Naive thymus-derived CD8-positive, alpha-beta T cell (primary cell): Measurements from ENCODE around the gene SORCS2. TPM values are rescaled to one million over a fixed set of nuclear protein-coding genes. Genes with fewer than 3 reads are reported as not detected.

ENCODE experiments used
- ATAC-seq, 2 donors: fragments of 150-1000 bp; cut with Tn5 transposase in 1 of 2; sonication (Bioruptor Pico), chemical (Tn5 transposase) in 1 of 2; 1 replicate in 1 of 2; 2 replicates in 1 of 2; pipeline ENCODE4 v1.10.0; 2021; ENCODE audit warnings: mild to moderate bottlenecking in 2 of 2, moderate library complexity in 2 of 2
- POLR2A ChIA-PET: fragments of 350-600 bp; sonication (Branson Sonifier 250); formaldehyde crosslinking; loops from one replicate; lab custom pipeline; 2021; ENCODE audit warnings: antibody characterized with exemption; lab: Charles Lee
- DNase-seq, 10 donors: peaks; one replicate each; pipeline versions ENCODE4 v3.0.0 to v3.0.0-alpha.2; 2020 to 2022
- H3K27ac Mint-ChIP-seq, 10 donors: one replicate each; pipeline ENCODE4 v1.8.0; 2020 to 2022; ENCODE audit warnings: mild to moderate bottlenecking in 10 of 10, mixed read lengths in 10 of 10, moderate library complexity in 4 of 10, inconsistent platforms in 1 of 10
- H3K27me3 Mint-ChIP-seq, 5 donors: one replicate each; pipeline ENCODE4 v1.8.0; 2021 to 2022; ENCODE audit warnings: mixed read lengths in 5 of 5
- H3K36me3 Mint-ChIP-seq, 3 donors: one replicate each; pipeline ENCODE4 v1.8.0; 2020 to 2022; ENCODE audit warnings: mixed read lengths in 3 of 3, mild to moderate bottlenecking in 2 of 3, inconsistent platforms in 1 of 3
- H3K4me1 Mint-ChIP-seq, 4 donors: one replicate each; pipeline ENCODE4 v1.8.0; 2021 to 2022; ENCODE audit warnings: mixed read lengths in 4 of 4
- H3K4me3 Mint-ChIP-seq, 10 donors: one replicate each; pipeline ENCODE4 v1.8.0; 2020 to 2022; ENCODE audit warnings: mild to moderate bottlenecking in 10 of 10, mixed read lengths in 10 of 10, moderate library complexity in 6 of 10, inconsistent platforms in 1 of 10
- H3K9me3 Mint-ChIP-seq, 9 donors: one replicate each; pipeline ENCODE4 v1.8.0; 2020 to 2022; ENCODE audit warnings: mixed read lengths in 9 of 9, mild to moderate bottlenecking in 3 of 9, inconsistent platforms in 1 of 9, moderate library complexity in 1 of 9
- polyA plus RNA-seq, 3 donors: library from polyadenylated mRNA; unstranded; fragments of 300-500 nt; fragmentation: Illumina TruSeq; gene quantifications; one replicate each; pipeline ENCODE4 v1.2.3, GENCODE V29; 2021
- total RNA-seq, 8 experiments: library from RNA in 2 of 8; stranded (reverse) in 2 of 8; gene quantifications; one replicate each; pipeline ENCODE4 v1.2.3 and lab custom pipeline; 2021 to 2026

The SORCS2 gene
- total and polyA plus RNA-seq, 5 experiments from 2014 or later: not detected

DNA sequence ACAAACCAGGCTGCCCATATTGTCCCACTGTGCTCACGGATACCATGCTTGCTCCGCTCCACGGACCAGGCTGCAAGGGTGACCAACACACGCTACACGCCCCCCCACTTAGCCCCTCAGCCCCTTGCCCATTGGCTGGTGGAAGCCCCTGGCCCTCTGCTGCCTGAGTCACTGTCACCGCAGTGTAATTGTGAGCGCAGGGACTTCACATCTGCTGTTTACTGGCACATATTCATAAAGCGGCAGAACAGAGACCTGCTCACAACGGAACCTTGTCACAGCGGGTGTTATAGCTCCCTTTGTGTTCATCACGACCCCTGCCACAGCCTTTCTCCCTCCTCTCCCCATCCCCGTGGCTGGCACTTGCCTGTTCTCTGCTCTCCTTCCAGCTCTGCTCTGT is 158.7 kb downstream of the SORCS2 start:
- Mint-ChIP-seq H3K27me3 (peaks cover 0 to 20% (median 6%) of the 10 kb centered on the region in 5 donors), H3K27ac (no peak overlapping the region), H3K4me1 (no peaks in the 10 kb centered on the region), H3K36me3 (peaks cover 0 to 5% (median 0%) of the 10 kb centered on the region in 3 donors), H3K4me3 (no peak overlapping the region), H3K9me3 (peaks cover 2 to 12% (median 5%) of the 10 kb centered on the region in 9 donors)
- POLR2A ChIA-PET: no interaction called here
- ATAC-seq (no peak), DNase-seq (no peak)

DNA sequence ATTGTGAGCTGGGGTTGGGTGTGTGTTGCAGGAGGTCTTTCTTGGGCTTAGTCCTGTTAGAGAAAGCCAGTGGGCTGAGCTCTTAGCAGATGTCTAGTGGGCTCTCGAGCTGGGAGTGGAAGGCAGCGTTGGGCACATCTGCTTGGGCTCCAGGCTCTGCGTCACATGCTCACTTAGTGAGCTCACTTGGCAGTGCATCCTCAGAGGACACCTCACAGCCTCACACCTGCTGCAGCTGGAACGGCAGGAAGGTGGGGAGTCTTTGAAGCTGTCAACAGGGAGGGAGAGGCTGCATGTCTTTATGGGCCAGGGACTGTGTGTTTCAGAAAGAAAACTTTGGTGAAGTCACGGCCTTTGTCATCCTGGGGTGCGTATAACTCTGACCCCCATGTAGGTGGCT is 160.1 kb downstream of the SORCS2 start:
- no peak overlapping the region for H3K4me3 Mint-ChIP-seq
- DNase-seq: no peak
- H3K4me1 Mint-ChIP-seq: no peaks in the 10 kb centered on the region
- H3K9me3 Mint-ChIP-seq: peaks cover 0 to 4% (median 0%) of the 10 kb centered on the region in 9 donors
- no peaks in the 10 kb centered on the region for H3K36me3 Mint-ChIP-seq
- no peak for ATAC-seq
- H3K27ac Mint-ChIP-seq: peak overlapping the region in 1 of 10 donors; percentile 43
- POLR2A ChIA-PET: no interaction called here
- peaks cover 0 to 19% (median 6%) of the 10 kb centered on the region in 5 donors for H3K27me3 Mint-ChIP-seq

DNA sequence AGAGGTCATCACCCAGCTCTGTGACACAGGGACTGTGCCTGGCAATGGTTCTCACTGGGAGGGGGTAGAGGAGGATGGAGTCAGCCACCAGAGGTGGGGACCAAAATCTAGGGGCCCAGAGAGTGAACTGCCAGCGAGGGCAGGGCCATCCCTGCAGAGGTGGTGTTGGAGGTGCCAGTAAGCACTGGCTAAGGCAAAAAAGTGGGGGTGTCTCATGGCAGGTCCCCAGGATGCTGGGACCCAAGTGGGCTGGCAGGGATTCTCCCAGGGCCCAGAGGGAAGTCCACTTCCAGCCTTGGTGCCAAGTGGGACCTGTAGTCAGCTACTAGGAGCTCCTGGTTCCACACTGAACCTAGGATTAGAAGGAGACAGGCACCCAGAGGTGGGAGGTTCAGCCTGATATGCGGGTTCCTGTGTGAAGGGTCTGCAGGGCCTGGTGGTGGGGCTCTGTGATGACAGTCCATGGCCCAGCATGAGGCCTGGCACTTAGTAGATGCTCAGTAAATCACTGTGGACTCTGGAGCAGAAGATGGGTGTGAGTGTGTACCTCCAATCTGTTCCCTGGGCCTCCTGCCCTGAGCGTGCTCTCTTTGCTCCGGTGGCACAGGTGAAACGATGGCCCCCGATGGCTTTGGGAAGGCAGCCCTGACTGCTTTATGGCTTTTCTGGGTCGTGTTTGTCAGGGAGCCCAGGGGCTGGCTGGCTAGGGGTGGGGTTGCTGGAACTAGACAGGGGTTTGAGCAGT is 160.9 kb downstream of the SORCS2 start:
- POLR2A ChIA-PET: no interaction called here
- Mint-ChIP-seq H3K27ac (no peak overlapping the region), H3K36me3 (no peaks in the 10 kb centered on the region), H3K9me3 (peaks cover 0 to 2% (median 0%) of the 10 kb centered on the region in 9 donors), H3K27me3 (peaks cover 0 to 19% (median 6%) of the 10 kb centered on the region in 5 donors), H3K4me1 (no peaks in the 10 kb centered on the region), H3K4me3 (no peak overlapping the region)
- ATAC-seq (no peak), DNase-seq (peak in 1 of 10 donors; percentile 28)

DNA sequence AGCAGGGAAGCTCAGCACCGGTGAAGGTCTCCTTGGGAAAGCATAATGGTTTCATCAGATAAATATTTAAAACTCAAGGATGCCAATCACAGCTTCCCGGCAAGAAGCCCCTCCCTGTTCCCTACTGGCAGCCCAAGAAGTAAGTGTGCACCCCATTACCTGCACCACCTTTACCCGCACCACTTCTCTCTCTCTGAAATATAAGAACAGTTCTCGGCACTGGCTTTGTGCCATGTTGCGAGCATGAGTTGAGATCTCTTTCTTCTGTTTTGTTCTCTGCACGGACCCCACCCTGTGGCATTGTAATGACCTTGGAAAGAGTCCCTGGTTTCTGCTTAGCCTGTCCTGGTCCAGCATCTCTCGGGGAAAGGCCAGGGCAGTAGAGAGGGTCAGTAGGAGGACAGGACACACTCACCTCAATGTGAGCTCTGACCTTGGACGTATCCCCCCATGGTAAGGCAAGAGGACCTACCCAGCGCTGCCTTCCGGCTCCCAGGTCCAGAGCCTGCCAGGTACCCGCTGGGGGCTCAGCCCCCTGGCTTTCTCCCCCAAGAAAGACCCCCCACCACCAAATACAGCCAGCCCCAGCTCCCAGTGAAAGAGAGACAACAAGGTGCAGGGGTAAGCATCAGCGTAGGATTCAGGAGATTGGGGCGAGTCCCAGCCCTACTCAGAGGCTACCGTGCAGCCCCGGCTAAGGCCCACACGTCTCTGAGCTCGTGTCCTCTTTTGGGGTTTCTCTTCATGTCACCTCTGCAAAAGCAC is 161.7 kb downstream of the SORCS2 start:
- peaks cover 0 to 2% (median 0%) of the 10 kb centered on the region in 9 donors for H3K9me3 Mint-ChIP-seq
- H3K27ac Mint-ChIP-seq: no peak overlapping the region
- peaks cover 0 to 19% (median 6%) of the 10 kb centered on the region in 5 donors for H3K27me3 Mint-ChIP-seq
- no peak overlapping the region for H3K4me3 Mint-ChIP-seq
- H3K4me1 Mint-ChIP-seq: no peaks in the 10 kb centered on the region
- ATAC-seq: no peak
- POLR2A ChIA-PET: no interaction called here
- H3K36me3 Mint-ChIP-seq: no peaks in the 10 kb centered on the region
- peak in 1 of 10 donors; percentile 55 for DNase-seq

DNA sequence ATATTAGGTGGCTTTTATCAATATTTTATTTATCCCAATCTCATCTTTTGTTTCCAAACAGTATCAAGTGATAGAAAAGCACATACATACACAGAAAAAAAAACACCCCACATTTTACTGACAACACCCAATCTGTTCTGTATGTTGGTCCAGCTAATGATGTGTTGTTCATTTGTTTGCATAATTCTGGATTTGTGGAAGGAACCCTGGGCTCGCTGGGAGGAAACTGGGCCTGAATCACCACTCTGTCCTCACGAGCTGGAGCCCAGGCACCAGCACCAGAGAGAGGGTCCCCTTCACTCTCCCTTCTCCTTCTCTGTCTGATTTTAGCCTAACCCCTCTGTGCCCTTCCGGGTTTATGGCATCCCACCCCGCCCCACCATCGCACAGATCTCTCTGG is 162.6 kb downstream of the SORCS2 start:
- H3K36me3 Mint-ChIP-seq: no peaks in the 10 kb centered on the region
- no peak overlapping the region for H3K4me3 Mint-ChIP-seq

DNA sequence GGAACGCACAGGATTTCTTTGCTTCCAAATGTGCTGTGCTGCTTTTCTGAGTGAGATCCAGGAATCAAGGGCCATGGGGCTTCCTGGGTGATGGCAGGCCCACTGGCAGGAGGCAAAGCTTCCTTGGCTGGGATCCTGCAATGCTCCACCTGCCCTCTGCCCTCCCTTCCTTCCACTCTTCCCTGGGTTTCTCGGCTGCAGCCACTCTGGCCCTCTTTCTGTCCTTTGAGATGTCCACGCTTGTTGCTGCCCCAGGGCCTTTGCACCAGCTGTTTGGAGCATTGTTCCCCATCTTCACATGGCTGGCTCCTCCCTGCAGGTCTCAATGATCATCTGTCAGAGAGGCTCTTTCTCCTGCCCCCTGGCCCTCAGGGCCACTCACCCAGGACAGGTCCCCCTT is 163.5 kb downstream of the SORCS2 start:
- Mint-ChIP-seq H3K36me3 (no peaks in the 10 kb centered on the region), H3K27ac (no peak overlapping the region), H3K4me1 (no peaks in the 10 kb centered on the region), H3K4me3 (no peak overlapping the region), H3K9me3 (peaks cover 0 to 2% (median 0%) of the 10 kb centered on the region in 9 donors), H3K27me3 (peaks cover 0 to 19% (median 7%) of the 10 kb centered on the region in 5 donors)
- DNase-seq: no peak
- ATAC-seq: no peak
- POLR2A ChIA-PET: no interaction called here

More for the DNA sequence above, 162.6 kb downstream of the SORCS2 start:
- Mint-ChIP-seq H3K27ac (no peak overlapping the region), H3K9me3 (peaks cover 0 to 2% (median 0%) of the 10 kb centered on the region in 9 donors), H3K4me1 (no peaks in the 10 kb centered on the region), H3K27me3 (peaks cover 0 to 19% (median 6%) of the 10 kb centered on the region in 5 donors)
- no peak for ATAC-seq
- POLR2A ChIA-PET: no interaction called here
- DNase-seq: peak in 1 of 10 donors; percentile 0

DNA sequence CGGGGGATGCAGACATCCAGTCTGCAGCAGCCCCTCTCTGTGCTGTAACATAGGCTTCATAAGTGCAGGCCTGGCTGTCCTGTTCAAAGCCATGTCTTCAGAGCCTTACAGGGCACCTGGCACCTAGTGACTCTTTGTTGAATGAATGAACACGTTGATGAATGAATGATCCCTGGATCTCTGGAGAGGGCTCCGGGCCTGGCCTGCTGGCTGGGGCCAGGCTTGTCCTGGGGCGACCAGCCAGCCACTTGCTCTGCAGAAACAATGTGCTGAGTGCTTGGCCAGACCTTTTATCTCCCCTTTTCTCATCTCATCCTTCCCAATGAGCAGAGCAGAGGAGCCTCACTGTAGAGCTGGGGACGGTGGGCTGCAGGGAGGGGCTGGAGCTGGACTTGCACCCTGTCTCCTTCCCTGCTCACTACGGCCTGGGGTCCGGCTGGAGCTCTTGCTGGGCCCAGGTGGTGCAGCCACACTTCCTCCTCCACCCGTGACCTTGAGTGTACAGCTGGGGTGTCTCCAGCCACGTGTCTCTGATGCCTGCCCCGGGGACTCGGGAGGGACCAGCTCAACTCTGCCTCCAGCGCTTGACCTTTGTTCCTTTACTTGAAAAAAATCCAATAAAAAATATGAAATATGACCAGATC is 164.5 kb downstream of the SORCS2 start:
- Mint-ChIP-seq H3K9me3 (peaks cover 0 to 2% (median 0%) of the 10 kb centered on the region in 9 donors), H3K36me3 (no peaks in the 10 kb centered on the region), H3K4me3 (no peak overlapping the region), H3K27ac (no peak overlapping the region), H3K4me1 (no peaks in the 10 kb centered on the region), H3K27me3 (peaks cover 0 to 14% (median 6%) of the 10 kb centered on the region in 5 donors)
- no peak for DNase-seq
- no peak for ATAC-seq
- POLR2A ChIA-PET: no interaction called here

DNA sequence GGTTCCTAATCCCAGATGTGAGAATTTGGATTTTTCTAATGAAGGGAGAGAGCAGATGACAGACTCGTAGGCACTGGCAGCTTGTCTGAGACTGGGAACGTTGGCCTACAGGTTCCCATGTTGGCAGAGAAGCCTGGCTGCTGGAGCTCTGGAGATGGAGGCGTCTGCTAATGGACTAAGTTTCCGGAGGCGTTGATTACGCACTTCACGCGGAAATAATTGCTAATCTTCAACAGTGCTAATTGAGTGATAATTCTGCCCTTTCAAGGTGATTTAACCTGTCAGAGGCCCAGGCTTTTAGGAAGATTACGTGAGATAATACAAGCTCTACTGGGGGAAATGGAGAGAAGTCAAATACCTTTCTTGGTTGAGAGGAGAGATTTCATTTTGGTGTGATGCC is 165.0 kb downstream of the SORCS2 start:
- ATAC-seq (no peak), DNase-seq (no peak)
- Mint-ChIP-seq H3K36me3 (no peaks in the 10 kb centered on the region), H3K4me1 (no peaks in the 10 kb centered on the region), H3K9me3 (peaks cover 0 to 2% (median 0%) of the 10 kb centered on the region in 9 donors), H3K27me3 (peaks cover 0 to 10% (median 3%) of the 10 kb centered on the region in 5 donors), H3K27ac (no peak overlapping the region), H3K4me3 (no peak overlapping the region)
- POLR2A ChIA-PET: no interaction called here

DNA sequence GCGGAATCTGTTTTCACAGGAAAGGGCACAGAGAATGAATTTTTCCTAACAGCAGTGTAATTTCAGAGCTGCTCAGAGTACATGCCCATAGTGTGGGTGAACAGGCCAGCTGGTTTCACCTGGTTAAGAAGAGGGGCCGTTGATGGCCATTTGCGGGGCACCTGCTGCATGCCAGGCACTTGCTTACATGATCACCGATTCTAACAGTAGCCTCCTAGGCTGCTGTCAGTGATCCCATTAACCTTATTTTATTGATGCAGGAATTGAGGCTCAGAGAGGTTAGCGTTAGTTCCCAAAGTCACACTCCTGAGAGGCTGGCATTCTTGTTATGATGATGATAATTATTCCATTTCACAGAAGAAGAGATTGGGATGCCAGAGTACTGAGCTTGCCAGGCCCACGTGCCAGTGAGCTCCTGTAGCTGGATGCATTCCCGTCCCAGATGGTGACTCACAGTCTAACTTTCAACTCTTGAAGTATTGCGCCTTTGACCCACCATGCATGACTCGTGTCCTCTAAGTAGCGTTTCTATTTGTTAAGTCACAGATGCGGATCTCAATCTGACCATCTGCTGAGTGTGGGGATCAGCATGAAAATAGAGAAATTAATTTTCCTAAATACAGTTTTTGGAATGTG is 165.9 kb downstream of the SORCS2 start:
- Mint-ChIP-seq H3K27ac (no peak overlapping the region), H3K27me3 (peaks cover 0 to 3% (median 0%) of the 10 kb centered on the region in 5 donors), H3K4me1 (no peaks in the 10 kb centered on the region), H3K36me3 (no peaks in the 10 kb centered on the region), H3K9me3 (peaks cover 0 to 2% (median 0%) of the 10 kb centered on the region in 9 donors), H3K4me3 (no peak overlapping the region)
- POLR2A ChIA-PET: no interaction called here
- ATAC-seq: no peak
- no peak for DNase-seq

DNA sequence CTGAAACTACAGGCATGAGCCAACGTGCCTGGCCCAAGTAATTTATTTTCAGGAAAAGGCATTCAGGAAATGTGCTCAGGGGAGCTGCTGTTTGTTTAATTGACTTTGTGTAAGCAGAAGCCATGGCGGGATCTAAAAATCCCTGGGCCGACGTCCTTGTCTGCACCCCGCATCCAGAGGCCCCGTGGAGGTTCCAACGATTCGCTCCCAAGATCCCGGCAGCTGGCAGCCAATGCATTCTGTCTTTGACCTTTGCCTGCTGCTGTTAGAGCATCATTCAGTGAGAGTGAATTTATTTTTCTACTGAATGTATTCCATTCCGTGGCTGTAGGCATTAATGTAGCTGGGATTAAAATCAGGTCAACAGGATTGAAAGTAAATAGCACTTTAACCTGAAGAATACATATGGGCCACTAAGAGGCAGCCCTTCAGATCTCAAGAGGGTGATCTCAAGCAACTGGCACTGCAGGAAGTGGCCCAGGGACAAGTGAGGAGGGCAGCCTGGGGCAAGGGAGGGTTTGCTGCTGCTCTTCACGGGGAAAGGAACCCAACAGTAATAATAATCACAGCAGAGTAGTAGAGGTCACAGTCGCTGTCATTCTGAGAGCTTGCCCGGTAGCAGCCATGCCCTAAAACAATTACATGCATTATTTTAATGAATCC is 167.2 kb downstream of the SORCS2 start:
- POLR2A ChIA-PET: no interaction called here
- H3K27ac Mint-ChIP-seq: no peak overlapping the region
- no peak for ATAC-seq
- H3K36me3 Mint-ChIP-seq: no peaks in the 10 kb centered on the region
- H3K4me1 Mint-ChIP-seq: no peaks in the 10 kb centered on the region
- peaks cover 0 to 2% (median 0%) of the 10 kb centered on the region in 9 donors for H3K9me3 Mint-ChIP-seq
- DNase-seq: no peak
- peaks cover 0 to 3% (median 0%) of the 10 kb centered on the region in 5 donors for H3K27me3 Mint-ChIP-seq
- H3K4me3 Mint-ChIP-seq: no peak overlapping the region

DNA sequence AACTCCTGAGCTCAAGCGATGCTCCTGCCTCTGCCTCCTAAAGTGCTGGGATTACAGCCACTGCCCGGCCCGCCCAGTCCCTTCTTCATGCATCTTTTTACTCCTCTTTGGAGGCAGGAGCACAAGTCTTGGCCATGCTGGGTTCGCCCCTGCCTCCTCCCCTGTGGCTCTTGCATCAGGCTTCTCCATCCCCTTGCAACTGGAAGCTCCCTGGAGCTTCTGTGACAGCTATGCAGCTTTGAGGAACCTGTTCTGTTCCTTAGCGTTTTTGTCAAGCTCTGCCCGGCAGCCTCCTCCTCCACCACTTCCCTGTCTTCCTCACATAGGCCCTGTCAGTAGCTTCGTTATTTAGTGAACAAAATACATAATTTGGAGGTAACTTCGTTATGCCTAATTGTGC is 168.5 kb downstream of the SORCS2 start:
- no peaks in the 10 kb centered on the region for H3K36me3 Mint-ChIP-seq
- H3K27me3 Mint-ChIP-seq: peaks cover 0 to 5% (median 3%) of the 10 kb centered on the region in 5 donors
- H3K4me1 Mint-ChIP-seq: no peaks in the 10 kb centered on the region
- peaks cover 0 to 2% (median 0%) of the 10 kb centered on the region in 9 donors for H3K9me3 Mint-ChIP-seq
- DNase-seq (no peak), ATAC-seq (no peak)
- H3K4me3 Mint-ChIP-seq: no peak overlapping the region
- POLR2A ChIA-PET: no interaction called here
- H3K27ac Mint-ChIP-seq: no peak overlapping the region

DNA sequence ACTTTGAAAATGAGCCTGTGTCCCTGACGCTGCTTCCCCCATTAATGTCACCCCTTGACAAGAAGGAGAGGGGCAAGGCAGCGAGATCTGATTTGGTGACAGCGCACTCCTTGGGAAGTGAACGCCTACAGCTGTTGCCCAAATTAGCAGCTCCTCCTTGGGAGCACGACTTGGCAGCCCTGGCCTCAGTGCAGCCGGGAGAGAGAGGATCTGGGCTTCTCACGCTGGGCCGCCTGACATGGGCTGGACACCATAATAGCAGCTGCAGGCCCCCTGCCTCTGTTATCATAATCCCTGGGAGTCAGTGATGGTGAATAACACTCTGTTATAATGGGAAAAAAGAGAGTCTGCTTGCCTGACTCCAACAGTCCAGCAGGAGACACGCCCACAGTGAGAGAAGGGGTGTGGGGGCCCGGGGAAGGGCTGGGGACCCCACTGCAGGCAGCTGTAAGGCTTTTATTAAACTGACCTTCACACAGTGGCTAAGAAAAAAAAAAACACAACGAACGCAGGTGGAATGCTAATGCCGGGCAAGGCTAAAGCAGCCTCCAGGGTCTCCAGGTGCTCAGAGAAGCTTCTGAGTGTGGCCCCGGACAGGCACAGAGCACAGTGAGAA is 169.1 kb downstream of the SORCS2 start:
- Mint-ChIP-seq H3K27me3 (peaks cover 0 to 6% (median 3%) of the 10 kb centered on the region in 5 donors), H3K27ac (no peak overlapping the region), H3K9me3 (peaks cover 0 to 2% (median 0%) of the 10 kb centered on the region in 9 donors), H3K4me3 (no peak overlapping the region), H3K4me1 (no peaks in the 10 kb centered on the region), H3K36me3 (no peaks in the 10 kb centered on the region)
- ATAC-seq: no peak
- no peak for DNase-seq
- POLR2A ChIA-PET: no interaction called here
